Measurements from ENCODE around the gene ZNF618. TPM values are rescaled to one million over a fixed set of nuclear protein-coding genes. Genes with fewer than 3 reads are reported as not detected.
A peak's percentile ranks its signal among the peaks of the same experiment; 100 is the strongest.

Gene ZNF618
- total RNA-seq, 4 donors from 2014 or later: 2.1 to 6.2 (median 4.1) TPM

DNA sequence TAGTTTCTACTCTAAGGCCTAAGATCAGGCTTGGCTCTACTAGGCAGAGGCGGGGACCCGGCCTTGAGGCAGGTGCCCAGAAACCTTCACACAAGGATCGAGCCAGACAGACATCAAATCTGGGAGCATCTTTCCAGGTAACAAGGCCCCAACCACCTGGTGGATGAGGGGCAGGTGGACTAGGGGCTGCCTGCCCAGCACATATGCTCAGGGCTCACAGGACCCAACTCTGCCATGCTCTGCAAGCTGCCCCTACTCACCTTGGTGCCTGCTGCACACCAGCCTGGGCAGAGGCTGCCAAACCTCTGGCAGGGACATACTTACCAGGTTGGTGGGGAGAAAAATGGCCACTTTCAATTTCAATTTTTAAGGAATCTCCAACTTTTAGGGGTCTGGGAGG is 2.2 kb upstream of the ZNF618 start:
- Histone ChIP-seq H3K27ac (no peak overlapping the region), H3K27me3 (no peaks in the 10 kb centered on the region), H3K4me3 (no peak overlapping the region), H3K36me3 (no peaks in the 10 kb centered on the region), H3K4me1 (peaks cover 0 to 22% (median 3%) of the 10 kb centered on the region in 3 donors), H3K9me3 (no peaks in the 10 kb centered on the region)
- no peak for ATAC-seq
- TF ChIP-seq POLR2AphosphoS5 (IDR thresholded peaks at IDR 0.05): no peak
- no peak for TF ChIP-seq EP300 (IDR thresholded peaks at IDR 0.05)
- no peak for TF ChIP-seq POLR2A (IDR thresholded peaks at IDR 0.05)
- TF ChIP-seq, protein P1, sequence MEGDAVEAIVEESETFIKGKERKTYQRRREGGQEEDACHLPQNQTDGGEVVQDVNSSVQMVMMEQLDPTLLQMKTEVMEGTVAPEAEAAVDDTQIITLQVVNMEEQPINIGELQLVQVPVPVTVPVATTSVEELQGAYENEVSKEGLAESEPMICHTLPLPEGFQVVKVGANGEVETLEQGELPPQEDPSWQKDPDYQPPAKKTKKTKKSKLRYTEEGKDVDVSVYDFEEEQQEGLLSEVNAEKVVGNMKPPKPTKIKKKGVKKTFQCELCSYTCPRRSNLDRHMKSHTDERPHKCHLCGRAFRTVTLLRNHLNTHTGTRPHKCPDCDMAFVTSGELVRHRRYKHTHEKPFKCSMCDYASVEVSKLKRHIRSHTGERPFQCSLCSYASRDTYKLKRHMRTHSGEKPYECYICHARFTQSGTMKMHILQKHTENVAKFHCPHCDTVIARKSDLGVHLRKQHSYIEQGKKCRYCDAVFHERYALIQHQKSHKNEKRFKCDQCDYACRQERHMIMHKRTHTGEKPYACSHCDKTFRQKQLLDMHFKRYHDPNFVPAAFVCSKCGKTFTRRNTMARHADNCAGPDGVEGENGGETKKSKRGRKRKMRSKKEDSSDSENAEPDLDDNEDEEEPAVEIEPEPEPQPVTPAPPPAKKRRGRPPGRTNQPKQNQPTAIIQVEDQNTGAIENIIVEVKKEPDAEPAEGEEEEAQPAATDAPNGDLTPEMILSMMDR (IDR thresholded peaks at IDR 0.05): no peak
- no CpG with 5 or more reads among the region's 3 CpGs for WGBS, 2 donors (ENCODE audit: low coverage in 1 of 2)

DNA sequence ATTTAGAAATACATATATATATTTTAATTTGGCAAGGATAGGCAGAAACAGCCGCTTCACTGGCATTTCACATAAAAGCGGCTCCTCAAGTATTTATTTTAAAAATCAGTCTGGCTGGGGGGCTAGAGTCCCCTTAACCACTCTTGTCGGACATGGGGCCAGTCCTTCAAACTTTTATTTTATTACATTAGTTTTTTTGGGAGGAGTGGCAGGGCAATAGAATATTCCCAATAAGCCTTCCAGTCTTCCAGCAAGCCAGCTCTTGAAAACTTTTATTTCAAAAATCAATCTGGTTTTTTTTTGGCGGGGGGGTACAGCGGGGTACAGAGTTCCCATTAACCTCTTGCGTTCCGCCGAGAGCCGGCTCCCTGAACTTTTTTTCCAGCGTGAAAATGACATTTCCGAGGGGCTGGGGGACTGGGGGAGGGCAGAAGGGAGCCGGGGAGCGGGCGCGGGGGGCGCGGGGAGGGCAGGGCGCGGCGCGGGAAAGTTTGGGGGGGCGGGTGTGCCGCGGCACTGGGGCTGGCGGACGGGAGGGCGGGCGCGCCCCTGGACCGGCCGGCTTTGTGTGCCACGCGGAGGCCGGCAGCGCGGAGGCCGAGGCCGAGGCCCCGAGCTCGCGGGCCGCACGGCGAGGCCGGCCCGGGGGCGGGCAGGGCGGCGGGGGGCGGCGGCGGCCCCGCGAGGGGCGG is 504 bp upstream of the ZNF618 start:
- no peaks in the 10 kb centered on the region for H3K27me3 ChIP-seq
- peaks cover 0 to 22% (median 3%) of the 10 kb centered on the region in 3 donors for H3K4me1 ChIP-seq
- no peaks in the 10 kb centered on the region for H3K9me3 ChIP-seq
- 30 to 49% methylated on average over 3 to 4 of the region's 55 CpGs for WGBS, 2 donors (ENCODE audit: low coverage in 1 of 2)
- H3K4me3 ChIP-seq: peak overlapping the region; percentile 24 to 94
- TF ChIP-seq EP300 (IDR thresholded peaks at IDR 0.05) (no peak), POLR2A (IDR thresholded peaks at IDR 0.05) (no peak), POLR2AphosphoS5 (IDR thresholded peaks at IDR 0.05) (no peak)
- TF ChIP-seq, protein P1 (IDR thresholded peaks at IDR 0.05): no peak
- H3K27ac ChIP-seq: peak overlapping the region in 1 of 4 donors; percentile 54
- peak; percentile 47 for ATAC-seq
- H3K36me3 ChIP-seq: no peaks in the 10 kb centered on the region

DNA sequence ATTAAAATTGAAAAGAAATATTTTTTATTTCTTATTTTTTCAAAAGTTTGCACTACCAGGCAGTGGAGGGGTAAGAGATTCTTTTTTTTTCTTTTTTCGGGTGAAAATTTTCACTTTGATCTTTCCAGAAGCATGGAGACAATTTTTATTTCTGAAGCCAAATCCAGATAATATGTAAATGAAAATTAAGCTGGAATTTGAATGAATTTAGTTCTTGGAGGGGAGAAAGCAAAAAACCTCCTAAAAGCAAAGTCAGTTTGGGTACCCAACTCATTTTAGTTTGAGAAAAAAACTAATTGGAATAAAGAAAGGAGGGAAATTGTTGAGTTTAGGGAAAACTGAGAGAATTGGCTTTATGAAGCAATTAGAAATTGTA is 872 bp downstream of the ZNF618 start:
- peak overlapping the region in 2 of 4 donors; percentile 72 to 84 for H3K27ac ChIP-seq

GRCh38 chr9:113879318-113879717 is 3.2 kb downstream of the ZNF618 start:
- Histone ChIP-seq H3K4me3 (no peak overlapping the region), H3K9me3 (no peaks in the 10 kb centered on the region), H3K27me3 (no peaks in the 10 kb centered on the region), H3K4me1 (peaks cover 0 to 22% (median 3%) of the 10 kb centered on the region in 3 donors), H3K27ac (no peak overlapping the region), H3K36me3 (no peaks in the 10 kb centered on the region)
- WGBS, 2 donors (ENCODE audit: low coverage in 1 of 2): 84 to 96% methylated on average over 2 to 4 of the region's 4 CpGs
- TF ChIP-seq, protein P1 (IDR thresholded peaks at IDR 0.05): no peak
- TF ChIP-seq POLR2AphosphoS5 (IDR thresholded peaks at IDR 0.05) (no peak), POLR2A (IDR thresholded peaks at IDR 0.05) (no peak), EP300 (IDR thresholded peaks at IDR 0.05) (no peak)
- no peak for ATAC-seq

More for the DNA sequence above, 872 bp downstream of the ZNF618 start:
- TF ChIP-seq POLR2AphosphoS5 (IDR thresholded peaks at IDR 0.05): no peak
- no peak for TF ChIP-seq POLR2A (IDR thresholded peaks at IDR 0.05)
- TF ChIP-seq, protein P1 (IDR thresholded peaks at IDR 0.05): peak in 1 of 4 experiments; percentile 0
- no peak for TF ChIP-seq EP300 (IDR thresholded peaks at IDR 0.05)
- Histone ChIP-seq H3K4me3 (peak overlapping the region; percentile 94), H3K36me3 (no peaks in the 10 kb centered on the region), H3K9me3 (no peaks in the 10 kb centered on the region), H3K27me3 (no peaks in the 10 kb centered on the region), H3K4me1 (peaks cover 0 to 22% (median 3%) of the 10 kb centered on the region in 3 donors)
- WGBS, 2 donors (ENCODE audit: low coverage in 1 of 2): 0% methylated on average over 1 of the region's 1 CpG
- ATAC-seq: no peak

DNA sequence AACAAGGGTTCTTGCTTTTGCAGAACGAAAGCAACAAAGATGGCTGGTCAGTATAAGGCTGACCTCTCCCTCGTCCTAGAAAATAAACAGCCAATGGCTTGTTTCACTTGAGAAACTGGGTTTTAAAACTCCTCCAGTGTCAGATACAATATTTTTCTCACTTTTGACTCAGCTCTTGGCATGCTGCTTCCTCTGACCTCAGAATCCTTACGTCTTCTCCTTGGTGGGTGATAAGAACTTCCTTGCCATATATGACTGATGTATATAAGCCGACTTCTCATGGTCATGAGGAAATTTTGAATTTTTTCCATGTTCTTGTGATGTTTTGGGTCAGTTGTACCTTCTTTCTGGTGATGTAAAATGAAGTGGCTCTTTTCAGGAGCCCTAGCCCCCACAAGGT is 3.8 kb downstream of the ZNF618 start:
- peak overlapping the region in 1 of 4 donors; percentile 29 for H3K27ac ChIP-seq
- WGBS, 2 donors (ENCODE audit: low coverage in 1 of 2): 46 to 79% methylated on average over 2 to 4 of the region's 4 CpGs
- peaks cover 0 to 22% (median 3%) of the 10 kb centered on the region in 3 donors for H3K4me1 ChIP-seq
- H3K4me3 ChIP-seq: no peak overlapping the region
- H3K36me3 ChIP-seq: no peaks in the 10 kb centered on the region
- H3K9me3 ChIP-seq: no peaks in the 10 kb centered on the region
- no peaks in the 10 kb centered on the region for H3K27me3 ChIP-seq
- no peak for ATAC-seq
- TF ChIP-seq POLR2A (IDR thresholded peaks at IDR 0.05) (no peak), EP300 (IDR thresholded peaks at IDR 0.05) (no peak), POLR2AphosphoS5 (IDR thresholded peaks at IDR 0.05) (no peak)
- TF ChIP-seq, protein P1 (IDR thresholded peaks at IDR 0.05): no peak
